Measurements from ENCODE around the gene LPIN2.

- TF ChIP-seq MAFK (IDR thresholded peaks at IDR 0.05; ENCODE audit: low read depth, low read length) (no peak), CTCF (conservative IDR thresholded peaks at IDR 0.05; ENCODE audit: low read depth, low read length) (no peak), USF2 (IDR thresholded peaks at IDR 0.05; ENCODE audit: low read depth, low read length) (no peak), CEBPB (IDR thresholded peaks at IDR 0.05; ENCODE audit: low read depth, low read length) (no peak)
These were observed 38.2 kb downstream of the LPIN2 start for GRCh38 chr18:2974731-2975130.

Measured in IMR-90 (cell line).